HG03039 (cell line): ENCODE results near the gene SRRM3.
"Not testable (repeated sequence)": the region's sequence is repeated elsewhere in the genome, so short reads cannot be mapped to it uniquely, and the experiment has no call there.

Experiments
- ATAC-seq: cut with Tn5 transposase; IDR thresholded peaks from one replicate; pipeline ENCODE4 v1.9.1; 2021; ENCODE audit warnings: mild to moderate bottlenecking, moderate library complexity; ENCODE audit not compliant: unreplicated experiment

The SRRM3 gene

GRCh38 chr7:76225951-76226350 lies 24.3 kb downstream of the SRRM3 start:
- ATAC-seq: no peak

DNA sequence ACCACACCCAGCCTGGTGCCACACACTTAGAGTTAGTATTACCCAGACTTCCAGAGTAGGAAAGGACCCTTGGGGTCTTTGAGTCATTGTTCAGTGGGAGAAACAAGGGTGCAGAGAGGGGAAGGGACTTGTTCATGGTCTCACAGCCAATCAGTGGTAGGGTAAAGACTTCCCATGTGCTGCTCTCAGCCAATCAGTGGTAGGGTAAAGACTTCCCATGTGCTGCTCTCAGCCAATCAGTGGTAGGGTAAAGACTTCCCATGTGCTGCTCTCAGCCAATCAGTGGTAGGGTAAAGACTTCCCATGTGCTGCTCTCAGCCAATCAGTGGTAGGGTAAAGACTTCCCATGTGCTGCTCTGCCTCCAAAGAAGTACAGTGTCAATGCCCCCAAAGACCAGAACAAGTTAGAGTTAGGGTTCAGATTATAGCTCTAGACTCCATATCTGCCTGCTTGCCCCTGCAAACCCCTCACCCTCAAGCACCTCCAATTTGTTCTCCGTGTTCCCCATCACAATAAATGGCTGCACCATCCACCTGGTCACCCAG lies 25.3 kb downstream of the SRRM3 start:
- ATAC-seq: not testable (repeated sequence)

DNA sequence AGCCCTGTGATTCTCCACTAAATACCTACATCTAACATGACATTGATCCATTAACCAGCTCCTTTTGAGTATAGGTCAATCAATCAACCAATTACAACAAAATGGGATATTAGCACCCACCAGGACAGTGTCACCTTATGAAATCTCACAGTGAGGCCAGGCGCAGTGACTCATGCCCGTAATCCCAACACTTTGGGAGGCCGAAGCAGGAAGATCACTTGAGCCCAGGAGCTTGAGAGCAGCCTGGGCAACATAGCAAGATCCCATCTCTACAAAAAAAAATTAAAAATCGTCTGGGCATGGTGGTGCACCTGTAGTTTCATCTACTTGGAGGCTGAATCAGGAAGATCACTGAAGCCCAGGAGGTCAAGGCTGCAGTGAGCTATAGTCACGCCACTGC lies 28.5 kb downstream of the SRRM3 start:
- ATAC-seq: no peak

- ATAC-seq: no peak
These were observed 29.4 kb downstream of the SRRM3 start for GRCh38 chr7:76231071-76231470.

DNA sequence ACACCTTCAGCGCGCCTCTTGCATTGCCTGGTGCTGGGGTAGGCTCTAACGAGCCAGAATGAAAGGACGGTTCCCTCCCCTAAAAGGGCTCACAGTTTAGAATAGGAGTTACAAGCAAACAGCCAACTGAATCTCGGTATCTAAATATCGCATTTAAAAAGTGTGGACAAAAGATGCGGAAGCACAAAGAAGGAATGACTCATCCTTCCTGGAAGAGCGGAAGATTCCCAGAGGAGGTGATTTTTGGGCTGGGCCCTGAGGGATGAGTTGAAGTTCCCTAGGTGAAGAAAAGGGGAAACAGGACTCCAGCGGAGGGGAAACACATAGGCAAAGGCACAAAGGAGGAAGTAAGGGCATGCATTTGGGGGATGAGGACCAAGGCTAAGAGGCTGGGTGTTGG lies 29.9 kb downstream of the SRRM3 start:
- no peak for ATAC-seq

- ATAC-seq: no peak
These were observed 31.0 kb downstream of the SRRM3 start for GRCh38 chr7:76232698-76233097.

- no peak for ATAC-seq
These were observed 32.0 kb downstream of the SRRM3 start for GRCh38 chr7:76233538-76234281.

DNA sequence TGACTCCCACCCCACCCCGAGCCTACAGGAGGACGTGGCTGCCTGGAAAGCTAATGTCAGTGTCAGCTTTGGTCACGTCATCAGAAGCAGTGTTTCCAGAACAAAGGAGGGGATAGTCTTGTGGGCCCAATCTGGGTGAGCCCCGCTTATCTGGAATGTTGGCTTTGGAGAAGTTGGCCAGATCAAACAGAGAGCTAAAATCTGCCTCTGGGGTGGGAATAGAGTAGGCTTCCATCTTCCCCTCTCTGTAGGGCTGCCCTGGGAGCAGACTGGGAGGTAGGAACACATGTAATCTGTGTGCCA lies 32.5 kb downstream of the SRRM3 start:
- ATAC-seq: no peak

DNA sequence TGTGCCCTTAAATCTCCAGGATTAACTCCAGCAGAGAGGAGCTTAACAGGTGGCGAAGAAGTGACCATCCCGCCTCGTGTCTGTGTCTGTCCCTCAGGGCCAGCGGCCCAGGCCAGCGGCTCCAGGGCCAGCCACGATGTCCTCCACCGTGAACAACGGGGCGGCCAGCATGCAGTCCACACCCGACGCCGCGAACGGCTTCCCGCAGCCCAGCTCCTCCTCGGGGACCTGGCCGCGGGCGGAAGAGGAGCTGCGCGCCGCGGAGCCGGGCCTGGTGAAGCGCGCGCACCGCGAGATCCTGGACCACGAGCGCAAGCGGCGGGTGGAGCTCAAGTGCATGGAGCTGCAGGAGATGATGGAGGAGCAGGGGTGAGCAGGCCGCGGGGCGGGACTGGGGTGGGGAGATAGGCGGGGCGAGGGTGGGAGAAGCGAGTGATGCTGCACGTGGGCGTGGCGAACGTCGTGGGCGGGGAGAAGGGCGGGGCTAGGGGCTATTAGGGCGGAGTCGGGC lies 33.3 kb downstream of the SRRM3 start:
- no peak for ATAC-seq

- no peak for ATAC-seq
These were observed 34.5 kb downstream of the SRRM3 start for GRCh38 chr7:76236224-76236623.

- ATAC-seq: no peak
These were observed 36.6 kb downstream of the SRRM3 start for GRCh38 chr7:76238326-76238725.

- no peak for ATAC-seq
These were observed 39.4 kb downstream of the SRRM3 start for GRCh38 chr7:76241141-76241540.

- ATAC-seq: not testable (repeated sequence)
These were observed 40.9 kb downstream of the SRRM3 start for GRCh38 chr7:76242517-76243063.

- ATAC-seq: no peak
These were observed 43.2 kb downstream of the SRRM3 start for GRCh38 chr7:76244781-76245391.

- ATAC-seq: no peak
These were observed 45.2 kb downstream of the SRRM3 start for GRCh38 chr7:76246804-76247389.

- ATAC-seq: no peak
These were observed 46.2 kb downstream of the SRRM3 start for GRCh38 chr7:76247938-76248337.

DNA sequence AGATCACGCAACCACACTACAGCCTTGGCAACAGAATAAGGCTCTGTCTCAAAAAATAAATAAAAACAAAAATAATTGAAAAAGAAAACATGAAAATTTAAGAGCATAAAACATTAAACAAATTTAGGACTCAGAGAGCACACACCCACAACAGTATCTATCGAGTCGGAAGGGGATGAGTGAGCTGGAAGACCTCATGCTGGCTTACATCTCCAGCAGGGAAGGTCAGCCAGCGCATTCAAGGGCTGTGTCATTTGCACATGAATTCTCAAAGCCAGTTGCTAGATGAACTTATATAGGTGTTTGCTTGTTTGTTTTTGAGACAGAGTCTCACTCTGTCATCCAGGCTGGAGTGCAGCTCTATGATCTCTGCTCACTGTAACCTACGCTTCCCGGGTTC lies 50.3 kb downstream of the SRRM3 start:
- no peak for ATAC-seq

- no peak for ATAC-seq
These were observed 53.1 kb downstream of the SRRM3 start for GRCh38 chr7:76254781-76255180.

GRCh38 chr7:76257973-76258372 lies 56.3 kb downstream of the SRRM3 start:
- no peak for ATAC-seq

- no peak for ATAC-seq
These were observed 57.7 kb downstream of the SRRM3 start for GRCh38 chr7:76259124-76260093.
